ENCODE measurements around the gene NAV3. TPM values are rescaled to one million over a fixed set of nuclear protein-coding genes. Genes with fewer than 3 reads are reported as not detected.

Gene NAV3
- total and polyA plus RNA-seq, 2 of the 4 experiments (the other 2 are of a cell fraction) = 25.5 to 106 TPM

DNA sequence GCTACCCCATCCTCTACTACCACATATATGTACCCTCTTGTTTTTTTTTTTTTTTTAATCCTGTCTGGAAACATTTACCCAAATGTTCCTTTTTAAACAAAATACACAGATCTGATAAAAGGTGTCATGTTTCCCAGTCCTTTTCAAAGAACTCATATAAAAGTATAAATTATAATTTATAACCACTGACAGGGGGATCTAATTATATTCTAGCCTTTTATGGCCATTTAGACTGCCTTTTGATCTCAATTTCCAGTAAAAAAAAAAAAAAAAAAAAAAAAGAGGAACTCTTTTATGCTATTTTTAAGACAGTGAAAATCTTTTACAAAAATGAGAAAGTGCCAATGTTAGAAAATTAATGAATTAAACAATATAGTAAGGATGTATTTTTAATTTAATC, 65.0 kb downstream of the NAV3 start:
- no peak overlapping the region for H4K5ac ChIP-seq (ENCODE audit: low read depth, low read length)
- in situ Hi-C loops (cut with MboI; ENCODE audit: low sequenced_read_pairs) = no loop called here
- no peak overlapping the region for H3K9ac ChIP-seq (ENCODE audit: low read depth, low read length)
- TF ChIP-seq MAFK (IDR thresholded peaks at IDR 0.05; ENCODE audit: low read depth, low read length) = no peak
- no peak for TF ChIP-seq RCOR1 (IDR thresholded peaks at IDR 0.05; ENCODE audit: insufficient replicate concordance, low read length)
- no peak for TF ChIP-seq FOS (IDR thresholded peaks at IDR 0.05; ENCODE audit: low read depth, low read length)
- TF ChIP-seq MAZ (IDR thresholded peaks at IDR 0.05; ENCODE audit: borderline replicate concordance, low read depth, low read length) = no peak
- TF ChIP-seq, protein P1, sequence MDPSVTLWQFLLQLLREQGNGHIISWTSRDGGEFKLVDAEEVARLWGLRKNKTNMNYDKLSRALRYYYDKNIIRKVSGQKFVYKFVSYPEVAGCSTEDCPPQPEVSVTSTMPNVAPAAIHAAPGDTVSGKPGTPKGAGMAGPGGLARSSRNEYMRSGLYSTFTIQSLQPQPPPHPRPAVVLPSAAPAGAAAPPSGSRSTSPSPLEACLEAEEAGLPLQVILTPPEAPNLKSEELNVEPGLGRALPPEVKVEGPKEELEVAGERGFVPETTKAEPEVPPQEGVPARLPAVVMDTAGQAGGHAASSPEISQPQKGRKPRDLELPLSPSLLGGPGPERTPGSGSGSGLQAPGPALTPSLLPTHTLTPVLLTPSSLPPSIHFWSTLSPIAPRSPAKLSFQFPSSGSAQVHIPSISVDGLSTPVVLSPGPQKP (IDR thresholded peaks at IDR 0.05; ENCODE audit: borderline replicate concordance, low read depth, low read length) = no peak
- TF ChIP-seq SMC3 (IDR thresholded peaks at IDR 0.05; ENCODE audit: low read depth, low read length) = no peak
- TF ChIP-seq, protein P2, sequence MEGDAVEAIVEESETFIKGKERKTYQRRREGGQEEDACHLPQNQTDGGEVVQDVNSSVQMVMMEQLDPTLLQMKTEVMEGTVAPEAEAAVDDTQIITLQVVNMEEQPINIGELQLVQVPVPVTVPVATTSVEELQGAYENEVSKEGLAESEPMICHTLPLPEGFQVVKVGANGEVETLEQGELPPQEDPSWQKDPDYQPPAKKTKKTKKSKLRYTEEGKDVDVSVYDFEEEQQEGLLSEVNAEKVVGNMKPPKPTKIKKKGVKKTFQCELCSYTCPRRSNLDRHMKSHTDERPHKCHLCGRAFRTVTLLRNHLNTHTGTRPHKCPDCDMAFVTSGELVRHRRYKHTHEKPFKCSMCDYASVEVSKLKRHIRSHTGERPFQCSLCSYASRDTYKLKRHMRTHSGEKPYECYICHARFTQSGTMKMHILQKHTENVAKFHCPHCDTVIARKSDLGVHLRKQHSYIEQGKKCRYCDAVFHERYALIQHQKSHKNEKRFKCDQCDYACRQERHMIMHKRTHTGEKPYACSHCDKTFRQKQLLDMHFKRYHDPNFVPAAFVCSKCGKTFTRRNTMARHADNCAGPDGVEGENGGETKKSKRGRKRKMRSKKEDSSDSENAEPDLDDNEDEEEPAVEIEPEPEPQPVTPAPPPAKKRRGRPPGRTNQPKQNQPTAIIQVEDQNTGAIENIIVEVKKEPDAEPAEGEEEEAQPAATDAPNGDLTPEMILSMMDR (conservative IDR thresholded peaks at IDR 0.05; ENCODE audit: low read depth, low read length) = no peak
- TF ChIP-seq RFX5 (IDR thresholded peaks at IDR 0.05; ENCODE audit: low read depth, low read length) = no peak
- no peak for TF ChIP-seq CHD1 (IDR thresholded peaks at IDR 0.05; ENCODE audit: low read depth, low read length)
- no peak for TF ChIP-seq MXI1 (IDR thresholded peaks at IDR 0.05; ENCODE audit: borderline replicate concordance, low read depth, low read length)
- TF ChIP-seq RAD21 (IDR thresholded peaks at IDR 0.05; ENCODE audit: low read length) = no peak
- TF ChIP-seq BHLHE40 (IDR thresholded peaks at IDR 0.05; ENCODE audit: low read depth, low read length) = no peak
- no peak for TF ChIP-seq CEBPB (IDR thresholded peaks at IDR 0.05; ENCODE audit: low read depth, low read length)
- TF ChIP-seq NFE2L2 (IDR thresholded peaks at IDR 0.05; ENCODE audit: low read depth, low read length) = no peak
- TF ChIP-seq POLR2A (IDR thresholded peaks at IDR 0.05; ENCODE audit: low read depth, low read length) = no peak
- TF ChIP-seq, protein P3, sequence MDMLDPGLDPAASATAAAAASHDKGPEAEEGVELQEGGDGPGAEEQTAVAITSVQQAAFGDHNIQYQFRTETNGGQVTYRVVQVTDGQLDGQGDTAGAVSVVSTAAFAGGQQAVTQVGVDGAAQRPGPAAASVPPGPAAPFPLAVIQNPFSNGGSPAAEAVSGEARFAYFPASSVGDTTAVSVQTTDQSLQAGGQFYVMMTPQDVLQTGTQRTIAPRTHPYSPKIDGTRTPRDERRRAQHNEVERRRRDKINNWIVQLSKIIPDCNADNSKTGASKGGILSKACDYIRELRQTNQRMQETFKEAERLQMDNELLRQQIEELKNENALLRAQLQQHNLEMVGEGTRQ (IDR thresholded peaks at IDR 0.05; ENCODE audit: low read depth, low read length) = no peak
- H2BK120ac ChIP-seq (ENCODE audit: low read depth, low read length) = no peak overlapping the region
- no peaks in the 10 kb centered on the region for H3K9me3 ChIP-seq (ENCODE audit: control insufficient read depth, insufficient read depth, low read length)
- H4K20me1 ChIP-seq (ENCODE audit: insufficient read depth, low read length) = no peaks in the 10 kb centered on the region
- BruUV-seq (replicated peaks) = no TSS peak
- no peak overlapping the region for H4K91ac ChIP-seq (ENCODE audit: insufficient read depth, low read depth, low read length)
- H3K23ac ChIP-seq (ENCODE audit: low read depth, low read length) = no peak overlapping the region
- dilution Hi-C loops (cut with HindIII; ENCODE audit: low sequenced_read_pairs, unreplicated experiment) = no loop called here
- no peak overlapping the region for H3K4ac ChIP-seq (ENCODE audit: low read depth, low read length)
- H2AFZ ChIP-seq (replicated peaks; ENCODE audit: low read length, poor library complexity) = no peak overlapping the region
- POLR2A ChIA-PET (ENCODE audit: unreplicated experiment) = no interaction called here
- no peaks in the 10 kb centered on the region for H3K9me1 ChIP-seq (ENCODE audit: insufficient read depth, low read length)
- no peak overlapping the region for H2BK5ac ChIP-seq (ENCODE audit: low read depth, low read length, poor library complexity, severe bottlenecking)
- H3K4me2 ChIP-seq (ENCODE audit: low read depth, low read length) = no peak overlapping the region
- no peak for DNase-seq
- no peak overlapping the region for H2BK15ac ChIP-seq (ENCODE audit: low read depth, low read length)
- H2AK5ac ChIP-seq (ENCODE audit: low read depth, low read length) = no peak overlapping the region
- no peak overlapping the region for H3K27ac ChIP-seq (ENCODE audit: insufficient read depth, low read length)
- intact Hi-C loops (cut with micrococcal nuclease) = no loop called here
- no peak overlapping the region for H2AK9ac ChIP-seq (replicated peaks; ENCODE audit: low read depth, low read length, poor library complexity)
- CTCF ChIA-PET = interaction anchor here (0.6 kb wide), 1 partner anchor 15 kb away, joined by 5 read pairs; no protein-coding TSS in a partner anchor
- H3K27me3 ChIP-seq (ENCODE audit: control insufficient read depth, insufficient read depth, low read length) = no peaks in the 10 kb centered on the region; the same call in 1 of the 2 replicates
- no peaks in the 10 kb centered on the region for H3K4me1 ChIP-seq (ENCODE audit: control insufficient read depth, insufficient read depth, low read length)
- H2BK20ac ChIP-seq (ENCODE audit: low read depth, low read length) = no peak overlapping the region
- no peaks in the 10 kb centered on the region for H3K79me1 ChIP-seq (ENCODE audit: low read depth in 1 of 2, low read length in 2 of 2)
- H3K36me3 ChIP-seq (ENCODE audit: control insufficient read depth, insufficient read depth, low read length) = no peaks in the 10 kb centered on the region
- ATAC-seq (ENCODE audit: low read depth) = no peak
- H4K8ac ChIP-seq (ENCODE audit: low read depth in 2 of 2, low read length in 2 of 2) = no peak overlapping the region
- no peak overlapping the region for H3K56ac ChIP-seq (ENCODE audit: extremely low read depth, insufficient read depth, low read length)
- no peak overlapping the region for H3K18ac ChIP-seq (ENCODE audit: low read depth, low read length)
- H3K14ac ChIP-seq (replicated peaks; ENCODE audit: low read depth, low read length) = no peak overlapping the region
- H3K4me3 ChIP-seq (ENCODE audit: insufficient read depth, low read depth, low read length) = no peak overlapping the region

Data from IMR-90 (cell line).